Body of pancreas (tissue), 4 donors: Measurements from ENCODE around the gene PWP1. TPM values are rescaled to one million over a fixed set of nuclear protein-coding genes. Genes with fewer than 3 reads are reported as not detected.

Source experiments
- ATAC-seq: fragments of 150-250 bp; one replicate; pipeline ENCODE4 v1.9.1; 2016
- DNase-seq, 4 donors: peaks; one replicate each; pipeline ENCODE4 v3.0.0-alpha.2; 2019
- H3K27ac ChIP-seq, 4 donors: fragments of 200-600 bp; sonication (generic); 1 replicate in 3 of 4; 2 replicates in 1 of 4; pipeline versions ENCODE4 v1.5.1 to v1.6.1; 2016 to 2019; ENCODE audit warnings: mild to moderate bottlenecking in 1 of 4, mixed read lengths in 1 of 4, moderate library complexity in 1 of 4
- H3K27me3 ChIP-seq, 2 donors: fragments of 200-600 bp; sonication (generic); one replicate each; pipeline ENCODE4 v1.6.0; 2016; ENCODE audit warnings: mild to moderate bottlenecking in 1 of 2
- H3K36me3 ChIP-seq, 2 donors: fragments of 200-600 bp; sonication (generic); replicated peaks in 1 of 2; 2 replicates each; pipeline ENCODE4 v1.5.1; 2016; ENCODE audit warnings: low read depth in 2 of 2; ENCODE audit not compliant: insufficient read depth in 1 of 2
- H3K4me1 ChIP-seq: fragments of 200-600 bp; sonication (generic); one replicate; pipeline ENCODE4 v1.6.0; 2016
- H3K4me3 ChIP-seq, 2 donors: fragments of 200-600 bp; sonication (generic); 1 replicate in 1 of 2; 2 replicates in 1 of 2; pipeline ENCODE4 v1.5.1; 2016 to 2019
- H3K9me3 ChIP-seq, 3 donors: fragments of 200-600 bp; sonication (generic); 1 replicate in 2 of 3; 2 replicates in 1 of 3; pipeline ENCODE4 v1.5.1; 2016
- CTCF ChIP-seq, 7 experiments: fragments of 450-650 bp in 4 of 7; fragments of 200-600 bp in 3 of 7; sonication (generic) in 3 of 7; IDR thresholded peaks; one replicate each; pipeline ENCODE4 v1.5.1; 2016 to 2019; ENCODE audit warnings: antibody characterized with exemption in 7 of 7
- POLR2A ChIP-seq, 3 donors: fragments of 450-650 bp; IDR thresholded peaks; one replicate each; pipeline ENCODE4 v1.6.1; 2016; ENCODE audit warnings: antibody characterized with exemption in 3 of 3, mild to moderate bottlenecking in 2 of 3
- WGBS, 2 donors: methylation state at CpG; one replicate each; pipeline ENCODE4 v1.1.5; 2017; 5-methylcytosine and 5-hydroxymethylcytosine counted together
- intact Hi-C: fragments of 100-400 bp; cut with DNase I; formaldehyde crosslinking; loops from one replicate; pipeline ENCODE4 v1.15.1; 2023
- total RNA-seq, 2 donors: library from RNA; depleted of rRNA; stranded (reverse); fragments of >200 nt; gene quantifications; one replicate each; pipeline ENCODE4 v1.1.0, GENCODE V29; 2016

Gene PWP1
- 10 to 100 TPM; 48.8 to 97.9 TPM for total RNA-seq

- no peaks in the 10 kb centered on the region for H3K27me3 ChIP-seq
- 0% methylated on average over 21 to 51 of the region's 51 CpGs for WGBS, 2 donors
- H3K9me3 ChIP-seq = no peaks in the 10 kb centered on the region
- peak within 1 kb of the TSS; percentile 7 to 86 (median 68) for H3K27ac ChIP-seq
- peak within 1 kb of the TSS; percentile 68 to 73 for H3K4me3 ChIP-seq
- intact Hi-C loops = no loop called here
- TF ChIP-seq CTCF (IDR thresholded peaks at IDR 0.05) (peak in 1 of 7 experiments; percentile 7), POLR2A (IDR thresholded peaks at IDR 0.05) (peak; percentile 58 to 93 (median 87))
- DNase-seq (peak; percentile 95 to 97 (median 96)), ATAC-seq (peak; percentile 96)
- H3K4me1 ChIP-seq = peaks cover 16% of the 10 kb centered on the region
- H3K36me3 ChIP-seq = peaks cover 5 to 12% of the 10 kb centered on the region in 2 donors
Observed at GRCh38 chr12:107685360-107686248, at the start of gene PWP1. Gene PWP1, plus strand, starts transcription at chr12:107685799. Its CDS starts 101 bp downstream, at chr12:107685900.

GRCh38 chr12:107641154-107641553 lies 44.4 kb upstream of the PWP1 start:
- Histone ChIP-seq H3K27ac (no peak overlapping the region), H3K27me3 (no peaks in the 10 kb centered on the region), H3K9me3 (no peaks in the 10 kb centered on the region), H3K36me3 (no peaks in the 10 kb centered on the region), H3K4me3 (no peak overlapping the region), H3K4me1 (no peaks in the 10 kb centered on the region)
- no peak for ATAC-seq
- no peak for TF ChIP-seq CTCF (IDR thresholded peaks at IDR 0.05)
- TF ChIP-seq POLR2A (IDR thresholded peaks at IDR 0.05) = no peak
- intact Hi-C loops = no loop called here
- DNase-seq = no peak

GRCh38 chr12:107642240-107642639 lies 43.4 kb upstream of the PWP1 start:
- H3K27me3 ChIP-seq = no peaks in the 10 kb centered on the region
- DNase-seq = no peak
- WGBS, 2 donors = 67 to 73% methylated on average over 5 of the region's 5 CpGs
- no peaks in the 10 kb centered on the region for H3K4me1 ChIP-seq
- no peak overlapping the region for H3K4me3 ChIP-seq
- intact Hi-C loops = no loop called here
- H3K27ac ChIP-seq = no peak overlapping the region
- ATAC-seq = no peak
- H3K9me3 ChIP-seq = no peaks in the 10 kb centered on the region
- no peak for TF ChIP-seq CTCF (IDR thresholded peaks at IDR 0.05)
- TF ChIP-seq POLR2A (IDR thresholded peaks at IDR 0.05) = no peak
- H3K36me3 ChIP-seq = no peaks in the 10 kb centered on the region

GRCh38 chr12:107645630-107646333 lies 39.8 kb upstream of the PWP1 start:
- DNase-seq = no peak
- intact Hi-C loops = no loop called here

More at GRCh38 chr12:107645630-107646333, 39.8 kb upstream of the PWP1 start:
- TF ChIP-seq POLR2A (IDR thresholded peaks at IDR 0.05) (no peak), CTCF (IDR thresholded peaks at IDR 0.05) (no peak)
- 45 to 56% methylated on average over 27 of the region's 27 CpGs for WGBS, 2 donors
- no peak overlapping the region for H3K27ac ChIP-seq
- no peak for ATAC-seq
- H3K4me3 ChIP-seq = no peak overlapping the region
- H3K27me3 ChIP-seq = no peaks in the 10 kb centered on the region
- no peaks in the 10 kb centered on the region for H3K9me3 ChIP-seq
- no peaks in the 10 kb centered on the region for H3K4me1 ChIP-seq
- no peaks in the 10 kb centered on the region for H3K36me3 ChIP-seq
